HepG2 (cell line): ENCODE results near the gene EPDR1. TPM values are rescaled to one million over a fixed set of nuclear protein-coding genes. Genes with fewer than 3 reads are reported as not detected.
A peak's percentile ranks its signal among the peaks of the same experiment; 100 is the strongest.

ENCODE experiments used
- ERF ChIP-seq: IDR thresholded peaks from 2 replicates; pipeline ENCODE4 v1.6.1; 2018; ENCODE audit warnings: missing biosample characterization, missing genetic modification reagents
- FOXA3 ChIP-seq: IDR thresholded peaks from 2 replicates; pipeline ENCODE4 v1.6.1; 2016; ENCODE audit warnings: missing genetic modification reagents, missing compliant biosample characterization
- HIC2 ChIP-seq: sonication (generic); formaldehyde crosslinking; IDR thresholded peaks from 2 replicates; pipeline ENCODE4 v1.9.0; 2022; ENCODE audit warnings: low read depth, missing genetic modification reagents
- HNF4A ChIP-seq: sonication (generic); formaldehyde crosslinking; IDR thresholded peaks from 2 replicates; pipeline ENCODE4 v1.4.0; 2020; ENCODE audit warnings: missing genetic modification reagents
- HNRNPUL1 ChIP-seq: fragments of 200-400 bp; formaldehyde crosslinking; IDR thresholded peaks from 2 replicates; pipeline ENCODE4 v1.6.1; 2017; ENCODE audit warnings: low read depth, mild to moderate bottlenecking, low read length, moderate library complexity
- MATR3 ChIP-seq: sonication (generic); formaldehyde crosslinking; IDR thresholded peaks from 2 replicates; pipeline ENCODE4 v1.4.0; 2020; ENCODE audit warnings: missing genetic modification reagents
- RFXANK ChIP-seq: IDR thresholded peaks from 2 replicates; pipeline ENCODE4 v1.6.1; 2016
- SRSF9 ChIP-seq: fragments of 200-400 bp; formaldehyde crosslinking; IDR thresholded peaks from 2 replicates; pipeline ENCODE4 v1.6.1; 2018; ENCODE audit warnings: borderline replicate concordance, mild to moderate bottlenecking, low read depth, low read length; ENCODE audit not compliant: insufficient read depth, poor library complexity, severe bottlenecking
- ZNF20 ChIP-seq: sonication (generic); formaldehyde crosslinking; IDR thresholded peaks from 2 replicates; pipeline ENCODE4 v1.4.0; 2020; ENCODE audit warnings: mild to moderate bottlenecking, moderate library complexity, missing genetic modification reagents
- ZNF292 ChIP-seq: sonication (generic); formaldehyde crosslinking; IDR thresholded peaks from 2 replicates; pipeline ENCODE4 v1.8.1; 2022; ENCODE audit warnings: mild to moderate bottlenecking, low read depth, missing genetic modification reagents, borderline replicate concordance
- ZNF800 ChIP-seq: sonication (generic); formaldehyde crosslinking; IDR thresholded peaks from 2 replicates; pipeline ENCODE4 v1.4.0; 2020; ENCODE audit warnings: missing genetic modification reagents
- polyA plus RNA-seq, 8 experiments: library from polyadenylated mRNA; depleted of rRNA in 3 of 8; stranded (reverse) in 7 of 8; unstranded in 1 of 8; fragments of >200 nt; fragmentation: Illumina TruSeq in 4 of 8; extraction: Trizol in 4 of 8; gene quantifications; 2 replicates each; pipeline versions ENCODE4 v1.2.1 to v1.2.3, GENCODE V29; 2011 to 2016; ENCODE audit warnings: low read depth in 4 of 8, missing spikeins in 1 of 8, mixed read lengths in 1 of 8; ENCODE audit not compliant: insufficient read depth in 1 of 8
- total RNA-seq, 5 experiments: library from RNA; depleted of rRNA; stranded (reverse); fragments of >200 nt; fragmentation: Illumina TruSeq; extraction: Trizol; gene quantifications; 2 replicates each; pipeline ENCODE4 v1.2.3, GENCODE V29; 2016; ENCODE audit warnings: low read depth in 1 of 5
- TF ChIP-seq, protein P1 (sequence below): sonication (generic); formaldehyde crosslinking; IDR thresholded peaks from 2 replicates; pipeline ENCODE4 v1.8.0; 2022; ENCODE audit warnings: low read depth, missing genetic modification reagents
- TF ChIP-seq, protein P2 (sequence below): sonication (generic); formaldehyde crosslinking; IDR thresholded peaks from 2 replicates; pipeline ENCODE4 v1.4.0; 2020; ENCODE audit warnings: missing genetic modification reagents, borderline replicate concordance
- TF ChIP-seq, protein P3 (sequence below): sonication (generic); formaldehyde crosslinking; conservative IDR thresholded peaks from 2 replicates; pipeline ENCODE4 v1.4.0; 2020; ENCODE audit warnings: mild to moderate bottlenecking, missing genetic modification reagents, moderate library complexity

The EPDR1 gene
- total and polyA plus RNA-seq, 2 of the 13 experiments (the other 11 are each of a cell fraction or from before 2014, with no cell fraction given) = 38.3 to 50.2 TPM

GRCh38 chr7:37920305-37920848, at the start of gene EPDR1 (continued):
- TF ChIP-seq, protein P1, sequence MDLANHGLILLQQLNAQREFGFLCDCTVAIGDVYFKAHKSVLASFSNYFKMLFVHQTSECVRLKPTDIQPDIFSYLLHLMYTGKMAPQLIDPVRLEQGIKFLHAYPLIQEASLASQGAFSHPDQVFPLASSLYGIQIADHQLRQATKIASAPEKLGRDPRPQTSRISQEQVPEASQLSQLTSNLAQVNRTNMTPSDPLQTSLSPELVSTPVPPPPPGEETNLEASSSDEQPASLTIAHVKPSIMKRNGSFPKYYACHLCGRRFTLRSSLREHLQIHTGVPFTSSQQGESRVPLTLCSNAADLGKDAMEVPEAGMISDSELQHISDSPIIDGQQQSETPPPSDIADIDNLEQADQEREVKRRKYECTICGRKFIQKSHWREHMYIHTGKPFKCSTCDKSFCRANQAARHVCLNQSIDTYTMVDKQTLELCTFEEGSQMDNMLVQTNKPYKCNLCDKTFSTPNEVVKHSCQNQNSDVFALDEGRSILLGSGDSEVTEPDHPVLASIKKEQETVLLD (CRISPR knock-in tag) = no peak
- TF ChIP-seq FOXA3 (CRISPR knock-in tag) (no peak), RFXANK (no peak), ZNF800 (no peak), MATR3 (CRISPR knock-in tag) (no peak), ZNF292 (CRISPR knock-in tag) (peak; percentile 13; the same call in 1 of the 2 replicates), ERF (peak; percentile 16; the same call in 1 of the 2 replicates), HNF4A (no peak; the same call in 1 of the 2 replicates), HIC2 (CRISPR knock-in tag) (peak; percentile 91), SRSF9 (no peak), ZNF20 (CRISPR knock-in tag) (no peak), HNRNPUL1 (no peak)
- TF ChIP-seq, protein P2, sequence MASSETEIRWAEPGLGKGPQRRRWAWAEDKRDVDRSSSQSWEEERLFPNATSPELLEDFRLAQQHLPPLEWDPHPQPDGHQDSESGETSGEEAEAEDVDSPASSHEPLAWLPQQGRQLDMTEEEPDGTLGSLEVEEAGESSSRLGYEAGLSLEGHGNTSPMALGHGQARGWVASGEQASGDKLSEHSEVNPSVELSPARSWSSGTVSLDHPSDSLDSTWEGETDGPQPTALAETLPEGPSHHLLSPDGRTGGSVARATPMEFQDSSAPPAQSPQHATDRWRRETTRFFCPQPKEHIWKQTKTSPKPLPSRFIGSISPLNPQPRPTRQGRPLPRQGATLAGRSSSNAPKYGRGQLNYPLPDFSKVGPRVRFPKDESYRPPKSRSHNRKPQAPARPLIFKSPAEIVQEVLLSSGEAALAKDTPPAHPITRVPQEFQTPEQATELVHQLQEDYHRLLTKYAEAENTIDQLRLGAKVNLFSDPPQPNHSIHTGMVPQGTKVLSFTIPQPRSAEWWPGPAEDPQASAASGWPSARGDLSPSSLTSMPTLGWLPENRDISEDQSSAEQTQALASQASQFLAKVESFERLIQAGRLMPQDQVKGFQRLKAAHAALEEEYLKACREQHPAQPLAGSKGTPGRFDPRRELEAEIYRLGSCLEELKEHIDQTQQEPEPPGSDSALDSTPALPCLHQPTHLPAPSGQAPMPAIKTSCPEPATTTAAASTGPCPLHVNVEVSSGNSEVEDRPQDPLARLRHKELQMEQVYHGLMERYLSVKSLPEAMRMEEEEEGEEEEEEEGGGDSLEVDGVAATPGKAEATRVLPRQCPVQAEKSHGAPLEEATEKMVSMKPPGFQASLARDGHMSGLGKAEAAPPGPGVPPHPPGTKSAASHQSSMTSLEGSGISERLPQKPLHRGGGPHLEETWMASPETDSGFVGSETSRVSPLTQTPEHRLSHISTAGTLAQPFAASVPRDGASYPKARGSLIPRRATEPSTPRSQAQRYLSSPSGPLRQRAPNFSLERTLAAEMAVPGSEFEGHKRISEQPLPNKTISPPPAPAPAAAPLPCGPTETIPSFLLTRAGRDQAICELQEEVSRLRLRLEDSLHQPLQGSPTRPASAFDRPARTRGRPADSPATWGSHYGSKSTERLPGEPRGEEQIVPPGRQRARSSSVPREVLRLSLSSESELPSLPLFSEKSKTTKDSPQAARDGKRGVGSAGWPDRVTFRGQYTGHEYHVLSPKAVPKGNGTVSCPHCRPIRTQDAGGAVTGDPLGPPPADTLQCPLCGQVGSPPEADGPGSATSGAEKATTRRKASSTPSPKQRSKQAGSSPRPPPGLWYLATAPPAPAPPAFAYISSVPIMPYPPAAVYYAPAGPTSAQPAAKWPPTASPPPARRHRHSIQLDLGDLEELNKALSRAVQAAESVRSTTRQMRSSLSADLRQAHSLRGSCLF (CRISPR knock-in tag) = no peak
- TF ChIP-seq, protein P3, sequence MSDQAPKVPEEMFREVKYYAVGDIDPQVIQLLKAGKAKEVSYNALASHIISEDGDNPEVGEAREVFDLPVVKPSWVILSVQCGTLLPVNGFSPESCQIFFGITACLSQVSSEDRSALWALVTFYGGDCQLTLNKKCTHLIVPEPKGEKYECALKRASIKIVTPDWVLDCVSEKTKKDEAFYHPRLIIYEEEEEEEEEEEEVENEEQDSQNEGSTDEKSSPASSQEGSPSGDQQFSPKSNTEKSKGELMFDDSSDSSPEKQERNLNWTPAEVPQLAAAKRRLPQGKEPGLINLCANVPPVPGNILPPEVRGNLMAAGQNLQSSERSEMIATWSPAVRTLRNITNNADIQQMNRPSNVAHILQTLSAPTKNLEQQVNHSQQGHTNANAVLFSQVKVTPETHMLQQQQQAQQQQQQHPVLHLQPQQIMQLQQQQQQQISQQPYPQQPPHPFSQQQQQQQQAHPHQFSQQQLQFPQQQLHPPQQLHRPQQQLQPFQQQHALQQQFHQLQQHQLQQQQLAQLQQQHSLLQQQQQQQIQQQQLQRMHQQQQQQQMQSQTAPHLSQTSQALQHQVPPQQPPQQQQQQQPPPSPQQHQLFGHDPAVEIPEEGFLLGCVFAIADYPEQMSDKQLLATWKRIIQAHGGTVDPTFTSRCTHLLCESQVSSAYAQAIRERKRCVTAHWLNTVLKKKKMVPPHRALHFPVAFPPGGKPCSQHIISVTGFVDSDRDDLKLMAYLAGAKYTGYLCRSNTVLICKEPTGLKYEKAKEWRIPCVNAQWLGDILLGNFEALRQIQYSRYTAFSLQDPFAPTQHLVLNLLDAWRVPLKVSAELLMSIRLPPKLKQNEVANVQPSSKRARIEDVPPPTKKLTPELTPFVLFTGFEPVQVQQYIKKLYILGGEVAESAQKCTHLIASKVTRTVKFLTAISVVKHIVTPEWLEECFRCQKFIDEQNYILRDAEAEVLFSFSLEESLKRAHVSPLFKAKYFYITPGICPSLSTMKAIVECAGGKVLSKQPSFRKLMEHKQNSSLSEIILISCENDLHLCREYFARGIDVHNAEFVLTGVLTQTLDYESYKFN (CRISPR knock-in tag) = no peak
